GM18520 (cell line): ENCODE results near the gene TCF4.

Experiments used
- ATAC-seq: cut with Tn5 transposase; IDR thresholded peaks from one replicate; pipeline ENCODE4 v1.9.1; 2021; ENCODE audit not compliant: unreplicated experiment

TCF4 gene

DNA sequence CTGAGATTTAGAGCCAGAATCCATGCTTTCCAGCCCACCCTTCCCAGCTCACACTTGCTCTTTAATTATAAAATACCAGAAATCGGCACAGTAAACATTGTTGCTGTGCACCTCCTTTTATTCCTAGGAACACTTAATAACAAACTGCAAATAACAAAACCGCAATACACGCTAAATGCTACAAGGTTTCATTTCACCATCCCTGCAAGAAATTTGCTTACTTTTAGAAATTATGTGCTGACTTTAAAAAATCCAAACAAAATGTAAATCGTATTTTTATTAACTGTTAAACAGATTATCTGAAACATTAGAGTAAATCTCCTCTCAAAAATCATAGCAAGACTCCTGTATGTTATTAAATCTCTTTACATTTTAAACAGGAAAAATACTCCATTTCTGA, 79.3 kb downstream of the TCF4 start:
- ATAC-seq: no peak

DNA sequence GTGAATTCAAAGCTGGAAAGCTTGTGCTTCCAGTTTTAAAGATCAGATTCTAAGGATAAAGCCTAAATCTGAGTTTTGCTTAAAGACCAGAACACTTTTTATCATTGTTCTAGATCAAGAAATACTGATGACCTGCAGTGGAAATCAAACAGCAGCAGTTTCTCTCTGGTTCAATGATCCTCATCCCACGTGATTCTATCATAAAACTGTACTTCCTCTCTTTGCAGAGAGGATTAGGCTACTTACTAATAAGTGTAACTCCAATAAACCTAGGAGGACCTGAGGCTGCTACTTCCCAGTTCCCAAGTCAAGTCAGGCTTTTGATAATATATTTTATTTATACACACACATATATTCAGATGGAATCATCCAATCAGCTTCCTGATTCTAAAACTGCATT, 81.9 kb downstream of the TCF4 start:
- no peak for ATAC-seq

DNA sequence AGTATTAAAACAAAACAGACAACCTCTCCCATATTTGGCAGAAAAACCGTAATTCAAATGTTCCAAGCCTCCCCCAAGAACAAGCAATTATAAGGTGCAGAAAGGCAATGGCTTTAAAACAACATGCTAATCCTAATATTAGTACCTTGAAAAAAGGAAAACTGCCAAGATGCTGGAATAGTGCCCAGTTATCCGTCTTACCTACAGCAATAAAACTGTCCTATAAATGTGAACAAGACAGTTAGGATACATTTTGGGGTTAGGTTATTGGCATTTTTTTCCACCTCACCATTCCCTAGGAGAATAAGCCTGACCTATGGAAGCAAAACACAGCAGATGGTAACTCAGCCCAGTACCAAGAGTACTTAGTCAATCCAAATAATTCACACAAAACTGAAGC, 83.2 kb downstream of the TCF4 start:
- ATAC-seq: no peak

DNA sequence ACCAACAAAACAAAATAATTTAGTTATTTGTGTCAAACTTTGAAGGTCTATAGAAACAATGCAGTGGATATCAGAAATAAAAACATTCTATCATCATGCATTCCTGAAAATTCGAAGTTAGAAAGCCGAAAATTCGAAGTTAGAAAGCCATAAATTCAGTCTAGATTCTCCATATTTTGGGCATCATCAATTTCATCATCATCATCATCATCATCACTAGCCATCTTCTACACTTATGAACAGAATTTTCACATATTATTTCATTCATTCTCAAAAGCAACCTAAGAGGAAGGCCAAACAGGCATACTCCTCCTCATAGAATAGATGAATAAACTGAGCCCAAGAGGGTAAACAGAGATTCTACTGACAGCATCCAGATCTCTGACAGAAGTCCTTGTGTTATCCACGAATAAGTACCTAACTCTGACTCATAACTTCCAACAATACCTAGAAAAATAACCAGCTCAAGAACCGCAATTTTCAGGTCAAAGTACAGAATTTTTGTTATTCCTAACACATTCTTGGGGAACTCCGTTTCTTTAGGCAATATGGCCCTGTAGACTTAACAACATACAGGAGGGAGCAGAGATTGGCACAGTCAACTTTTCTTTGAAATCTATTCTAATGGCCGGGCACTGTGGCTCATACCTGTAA, 84.7 kb downstream of the TCF4 start:
- no peak for ATAC-seq

DNA sequence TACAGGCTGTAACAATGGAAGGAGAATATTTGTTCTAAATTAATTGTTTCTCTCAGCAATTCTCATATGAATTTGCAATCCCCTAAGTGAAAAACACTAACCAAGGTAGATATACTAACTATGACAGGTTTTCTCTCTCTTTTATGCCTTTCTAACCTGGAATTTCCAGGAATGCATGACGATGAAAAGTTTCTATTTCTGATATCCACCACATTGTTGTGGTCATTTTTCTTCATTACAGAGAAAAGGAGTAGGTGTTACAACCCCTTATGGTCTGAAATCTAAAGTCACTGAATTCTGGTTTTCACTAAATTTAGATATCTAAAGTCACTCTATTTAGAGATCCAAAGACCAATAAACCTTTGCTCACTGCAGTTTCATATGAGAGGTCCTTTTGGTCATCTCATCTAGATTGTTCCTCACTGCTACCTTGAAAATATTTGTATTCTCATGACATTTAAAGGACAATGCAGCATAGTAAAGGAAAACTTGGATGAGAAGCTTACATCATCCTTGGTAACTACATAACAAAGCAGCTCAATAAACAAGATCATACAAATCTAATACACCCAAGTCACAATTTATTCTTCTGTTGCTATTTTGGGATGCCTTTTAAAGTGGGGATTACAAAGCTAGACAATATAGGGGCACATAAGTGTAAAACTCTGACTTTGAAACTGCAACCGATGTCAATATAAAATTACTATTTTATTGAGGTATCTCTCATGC, 85.8 kb downstream of the TCF4 start:
- ATAC-seq: no peak

DNA sequence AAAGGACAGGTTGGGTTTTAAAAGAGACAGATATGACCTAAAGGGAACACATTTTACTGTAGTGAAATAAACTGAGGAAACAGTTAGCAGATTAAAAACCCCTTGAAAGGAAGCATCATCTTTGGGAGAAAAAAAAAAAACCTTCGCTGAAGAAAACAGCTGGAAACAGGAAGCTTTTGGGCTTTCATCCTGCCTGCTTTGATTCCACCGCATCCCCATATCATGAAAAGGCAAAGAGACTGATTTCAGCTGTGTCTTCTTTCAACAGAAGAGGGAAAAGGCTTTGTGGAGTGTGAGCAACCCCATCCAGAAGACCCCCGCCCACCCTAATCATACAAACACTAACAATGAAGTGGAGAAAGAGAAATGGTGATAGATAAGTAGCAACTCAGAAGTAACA, 86.4 kb downstream of the TCF4 start:
- ATAC-seq: no peak

DNA sequence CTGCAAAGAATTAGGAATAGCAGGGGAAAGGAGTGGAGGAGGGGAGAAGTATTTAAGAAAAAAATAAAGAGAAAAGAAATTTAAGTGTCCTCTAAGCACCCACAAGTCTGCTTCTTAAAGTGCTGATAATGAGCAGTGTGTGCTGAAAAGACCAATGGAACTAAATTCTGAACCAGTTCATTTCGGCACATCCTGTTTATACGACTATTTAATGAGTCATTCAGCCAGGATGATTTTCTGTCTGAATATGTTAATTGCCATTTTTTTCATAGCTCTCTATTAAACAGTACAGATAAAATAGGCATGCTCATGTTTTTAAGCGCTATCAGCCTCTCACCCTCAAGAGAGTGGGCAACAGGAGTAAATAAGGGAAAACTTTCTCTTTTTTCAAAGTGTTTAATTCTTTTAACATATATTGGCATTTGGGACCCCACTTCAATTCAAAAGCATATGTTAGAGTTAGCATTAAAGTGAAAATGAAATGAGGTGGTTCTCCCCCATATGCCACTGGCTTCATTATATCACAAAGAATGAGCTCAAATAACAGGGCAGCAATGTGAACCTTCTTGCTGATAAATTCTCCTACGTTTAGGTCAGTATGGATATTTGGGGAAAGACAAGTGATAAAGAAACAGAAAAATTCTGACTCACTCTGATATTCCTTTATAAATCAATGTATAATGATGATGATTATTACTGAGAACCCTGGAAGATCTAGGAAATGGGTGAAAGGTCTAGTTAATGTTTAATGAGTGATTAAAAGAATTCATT, 87.5 kb downstream of the TCF4 start:
- ATAC-seq: no peak

DNA sequence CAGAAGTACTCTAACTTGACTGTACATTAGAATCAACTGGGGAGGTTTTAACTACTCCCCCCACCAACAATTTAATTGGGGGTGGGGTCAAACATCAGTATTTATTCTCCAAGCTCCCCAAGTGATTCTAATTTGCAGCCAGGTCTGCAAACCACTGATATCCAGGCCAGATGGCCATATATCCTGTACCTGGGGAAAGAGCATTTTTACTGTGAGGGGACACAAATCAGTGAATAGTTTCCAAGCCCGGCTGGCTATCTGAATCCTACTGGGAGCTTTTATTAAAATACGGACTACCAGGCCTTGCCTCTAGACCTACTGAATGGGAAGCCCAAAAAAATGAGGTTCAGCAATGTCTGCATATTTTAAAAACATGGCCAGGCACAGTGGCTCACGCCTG, 88.5 kb downstream of the TCF4 start:
- ATAC-seq: no peak

DNA sequence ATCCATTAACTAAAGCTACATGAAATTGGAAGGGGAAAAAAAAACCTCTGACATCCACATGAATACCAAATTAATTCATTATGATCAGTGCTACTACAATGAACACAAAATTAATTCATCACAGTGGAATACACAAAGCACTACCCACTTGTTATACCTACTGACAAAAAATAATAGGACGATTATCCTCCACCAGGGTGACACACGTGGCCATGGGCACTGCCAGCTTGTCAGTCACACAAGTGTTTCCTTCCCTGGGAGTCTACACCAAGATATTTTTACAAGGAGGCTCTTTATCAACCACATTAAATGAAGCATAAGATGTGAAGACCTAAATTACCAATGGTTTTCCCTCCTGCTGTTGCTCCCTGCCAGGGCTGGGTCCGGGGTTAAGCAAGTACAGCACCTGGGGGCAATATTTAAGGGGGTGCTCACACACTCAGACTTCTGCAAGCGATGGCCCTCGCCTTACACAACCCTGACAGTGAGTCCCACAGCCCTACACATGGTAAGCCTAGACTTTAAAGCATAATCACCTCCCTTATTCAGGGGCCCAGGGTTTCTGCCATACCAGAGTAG, 90.1 kb downstream of the TCF4 start:
- no peak for ATAC-seq

DNA sequence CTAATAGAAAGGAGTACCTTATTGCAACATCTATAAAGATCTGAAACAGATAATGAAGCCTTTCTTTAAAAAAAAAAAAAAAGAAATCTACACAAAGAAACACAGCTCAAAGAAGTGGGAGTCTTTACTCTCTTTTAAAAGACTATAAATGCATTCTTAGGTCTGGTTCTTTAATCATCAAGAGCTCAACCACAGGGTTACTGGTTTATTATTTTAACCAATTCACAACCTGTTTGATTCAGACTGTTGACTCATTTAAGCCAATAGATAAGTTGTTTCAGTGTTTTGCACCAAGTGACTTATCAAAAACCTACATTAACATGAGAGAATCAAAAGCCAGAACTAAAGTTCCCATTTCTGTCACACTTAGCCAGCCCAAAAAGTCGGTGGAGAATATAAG, 93.1 kb downstream of the TCF4 start:
- ATAC-seq: no peak

DNA sequence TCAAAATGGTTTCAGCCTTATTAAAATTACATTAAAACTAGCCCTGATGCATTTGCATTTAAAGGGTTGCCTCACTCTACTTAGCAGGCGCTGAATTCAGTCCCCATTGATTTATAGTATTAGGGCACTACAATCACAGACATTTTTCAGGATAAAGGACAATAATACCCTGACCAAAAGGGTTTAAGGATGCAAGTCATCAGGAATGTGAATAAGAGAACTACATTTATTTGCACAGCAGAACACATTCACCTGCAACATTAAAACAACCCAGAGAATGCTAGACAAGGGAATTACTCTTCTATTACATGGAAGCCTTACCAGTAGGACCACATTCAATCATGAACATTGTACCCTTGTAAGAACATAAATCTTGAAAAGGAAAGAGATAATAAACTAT, 93.6 kb downstream of the TCF4 start:
- no peak for ATAC-seq

DNA sequence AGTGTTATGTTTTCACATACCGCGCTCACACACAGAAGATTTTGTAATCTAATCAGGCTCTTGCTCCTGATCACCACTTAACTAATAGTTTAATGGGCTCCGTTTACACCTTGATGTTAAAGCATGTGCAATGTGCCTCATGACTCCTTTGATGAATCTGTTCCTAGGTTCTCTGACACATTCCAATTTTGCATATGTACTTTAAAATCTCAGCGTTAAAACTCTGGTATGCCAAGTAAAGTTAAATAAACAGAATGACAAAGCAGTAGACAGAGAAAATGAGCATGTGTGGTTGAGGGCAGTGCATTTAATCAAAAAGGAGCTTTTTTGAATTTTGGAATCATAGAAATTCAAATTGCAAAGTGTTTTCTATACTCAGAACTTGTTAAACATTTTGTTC, 96.4 kb downstream of the TCF4 start:
- no peak for ATAC-seq

DNA sequence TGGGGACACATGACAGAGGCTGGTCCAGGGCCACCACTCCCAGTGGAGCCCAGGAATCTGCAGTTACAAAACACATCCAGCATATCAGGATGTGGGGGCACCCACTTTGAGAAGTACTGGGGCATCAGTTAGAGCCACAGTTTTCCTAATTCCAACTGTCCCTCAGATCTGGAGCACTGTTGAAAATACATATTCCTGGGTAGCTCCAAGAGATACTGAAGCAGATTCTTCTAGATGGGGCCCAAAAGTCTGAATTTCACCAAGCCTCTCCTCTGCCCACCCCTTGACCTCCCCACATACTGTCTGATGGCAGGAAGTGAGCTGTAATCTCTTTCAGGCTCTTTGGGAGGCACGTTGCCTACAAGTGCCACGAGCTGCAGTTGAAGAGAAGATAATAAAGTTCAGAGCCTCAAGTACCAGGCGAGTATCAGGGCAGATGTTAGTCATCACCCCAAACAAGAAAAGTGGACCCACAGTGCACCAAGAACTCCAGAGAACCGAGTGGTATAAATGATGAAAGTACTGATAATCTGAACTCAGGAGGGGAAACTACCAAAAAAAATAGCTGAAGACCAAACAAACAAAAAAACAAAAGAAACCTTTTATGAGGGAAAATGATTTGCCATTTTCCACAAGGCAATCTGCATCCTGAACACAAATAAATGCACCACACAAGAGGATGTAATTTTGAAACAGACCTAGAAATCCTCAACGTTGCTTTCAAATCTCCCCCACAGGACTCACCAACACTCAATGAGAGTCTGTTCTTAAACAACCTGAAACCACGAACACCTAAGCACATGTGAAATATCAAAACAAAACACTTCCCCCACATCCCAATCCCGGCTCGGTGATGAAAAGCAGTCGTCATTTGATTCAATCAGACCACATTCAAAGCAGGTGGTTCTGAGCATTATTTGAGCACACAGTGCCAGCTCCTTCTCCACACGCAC, 98.7 kb downstream of the TCF4 start:
- peak; percentile 87 for ATAC-seq

DNA sequence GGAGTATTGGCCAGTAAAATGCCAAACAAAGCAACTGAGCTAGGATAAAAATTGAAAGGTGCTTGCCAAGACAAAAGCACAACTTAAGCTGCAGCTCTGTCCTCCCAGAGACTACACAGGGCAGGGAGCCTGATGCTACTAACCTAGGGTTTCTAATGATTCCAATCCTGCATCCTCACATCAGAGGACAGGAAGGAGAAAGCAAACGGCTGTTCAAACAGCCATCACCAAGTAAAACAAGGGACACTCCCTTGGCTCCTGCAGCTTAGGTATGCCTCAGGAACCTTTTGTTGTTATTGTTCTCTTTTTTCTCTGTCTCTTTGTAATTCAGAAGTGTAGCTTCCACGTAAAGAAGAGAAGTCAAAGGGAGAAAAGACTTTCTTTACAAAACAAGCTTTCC, 99.5 kb downstream of the TCF4 start:
- ATAC-seq: no peak

DNA sequence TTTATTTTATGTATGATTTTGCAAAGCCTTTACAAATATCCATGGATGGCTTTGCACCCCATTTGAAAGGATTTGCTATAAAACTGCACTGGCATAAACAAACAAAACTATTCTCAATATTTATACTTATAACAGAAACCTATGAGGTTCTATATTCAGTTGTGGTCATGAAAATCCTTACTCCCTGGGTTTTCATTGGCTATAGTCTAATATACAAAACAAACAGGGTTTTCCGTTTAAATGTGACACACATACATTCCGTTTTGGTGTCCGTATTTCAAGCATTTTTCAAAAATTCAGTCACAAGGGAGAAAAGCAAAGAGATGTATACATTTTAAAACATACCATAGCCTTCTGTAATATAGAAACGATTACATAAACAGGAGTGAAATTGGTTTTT, 100.0 kb downstream of the TCF4 start:
- no peak for ATAC-seq

DNA sequence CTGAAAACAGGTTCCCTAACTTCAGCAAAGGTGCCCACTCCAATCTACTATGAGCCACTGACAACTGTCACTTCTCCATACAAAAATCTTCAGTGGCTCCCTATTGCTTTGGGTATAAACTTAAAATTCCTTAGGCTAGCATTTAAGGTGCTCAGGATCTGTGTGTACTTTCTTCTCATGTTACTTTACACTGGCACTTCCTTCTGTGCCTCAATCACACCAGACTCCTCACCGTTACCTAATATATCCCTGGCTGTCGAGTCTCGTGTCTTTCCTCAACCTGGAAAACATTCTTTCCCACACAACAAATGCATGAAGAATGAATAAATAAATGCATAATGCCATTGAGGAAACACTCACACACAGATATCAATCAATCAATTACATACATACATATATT, 101.1 kb downstream of the TCF4 start:
- no peak for ATAC-seq

DNA sequence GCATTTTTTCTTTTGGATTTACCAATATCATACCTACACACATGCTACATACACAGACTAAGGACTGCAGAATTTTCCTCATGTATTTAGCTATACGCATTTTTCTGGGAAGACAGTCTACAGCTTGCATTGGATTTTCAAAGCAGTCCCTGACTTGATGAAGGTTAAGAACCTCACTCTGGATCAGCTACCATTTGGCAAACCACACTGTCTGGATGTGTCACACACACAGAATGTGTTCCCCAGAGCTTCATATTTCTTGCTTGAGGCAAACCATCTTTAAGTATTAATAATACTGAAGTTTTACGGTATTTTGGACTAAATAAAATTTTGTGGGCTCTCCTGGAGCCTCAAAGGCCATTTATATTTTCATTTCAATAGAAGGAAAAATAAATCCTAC, 102.3 kb downstream of the TCF4 start:
- ATAC-seq: no peak

DNA sequence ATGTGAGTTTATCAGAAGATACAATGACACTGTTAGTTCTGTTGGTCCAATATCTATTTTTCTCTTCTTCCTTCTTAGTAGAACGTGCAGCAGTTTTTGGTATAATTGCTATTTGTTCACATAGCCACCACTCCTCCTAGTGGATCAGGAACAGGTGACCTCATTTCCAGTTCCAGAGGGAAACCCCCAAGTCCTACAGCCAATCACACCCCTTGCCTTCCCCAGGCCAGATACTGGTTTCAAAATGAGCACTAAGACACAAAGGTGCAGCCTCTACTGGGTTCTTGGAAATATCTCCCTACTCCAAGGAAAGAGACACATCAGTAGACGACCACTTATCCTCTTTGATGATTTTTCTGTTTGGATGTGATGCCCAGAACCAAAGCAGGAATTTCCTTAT, 103.2 kb downstream of the TCF4 start:
- no peak for ATAC-seq

DNA sequence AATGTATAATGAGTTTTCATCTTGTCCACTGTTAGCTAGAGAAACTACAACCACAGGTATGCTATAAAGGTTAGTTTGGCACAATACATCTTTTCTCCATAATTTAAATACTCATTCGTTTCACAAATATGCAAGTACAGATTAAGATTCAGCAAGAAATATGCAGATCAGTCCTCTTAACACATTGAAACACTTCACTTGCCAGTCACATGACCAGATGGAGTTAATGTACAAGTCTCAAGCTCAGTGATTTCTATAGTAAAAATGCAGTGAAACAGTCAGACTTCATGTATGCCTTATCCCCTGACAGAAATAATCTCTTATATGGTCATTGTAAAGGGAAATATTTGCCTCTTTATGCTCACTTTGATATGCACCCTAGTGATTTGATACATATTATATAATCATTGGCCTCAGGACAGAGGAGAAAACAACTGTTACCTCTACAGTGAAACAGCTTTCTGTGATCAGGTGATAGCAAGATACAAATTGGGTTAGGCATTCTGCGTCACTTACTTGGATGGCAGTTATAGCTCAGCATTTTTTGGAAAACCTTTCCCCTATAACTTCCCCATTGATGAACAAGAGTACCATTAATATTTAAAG, 104.6 kb downstream of the TCF4 start:
- no peak for ATAC-seq

DNA sequence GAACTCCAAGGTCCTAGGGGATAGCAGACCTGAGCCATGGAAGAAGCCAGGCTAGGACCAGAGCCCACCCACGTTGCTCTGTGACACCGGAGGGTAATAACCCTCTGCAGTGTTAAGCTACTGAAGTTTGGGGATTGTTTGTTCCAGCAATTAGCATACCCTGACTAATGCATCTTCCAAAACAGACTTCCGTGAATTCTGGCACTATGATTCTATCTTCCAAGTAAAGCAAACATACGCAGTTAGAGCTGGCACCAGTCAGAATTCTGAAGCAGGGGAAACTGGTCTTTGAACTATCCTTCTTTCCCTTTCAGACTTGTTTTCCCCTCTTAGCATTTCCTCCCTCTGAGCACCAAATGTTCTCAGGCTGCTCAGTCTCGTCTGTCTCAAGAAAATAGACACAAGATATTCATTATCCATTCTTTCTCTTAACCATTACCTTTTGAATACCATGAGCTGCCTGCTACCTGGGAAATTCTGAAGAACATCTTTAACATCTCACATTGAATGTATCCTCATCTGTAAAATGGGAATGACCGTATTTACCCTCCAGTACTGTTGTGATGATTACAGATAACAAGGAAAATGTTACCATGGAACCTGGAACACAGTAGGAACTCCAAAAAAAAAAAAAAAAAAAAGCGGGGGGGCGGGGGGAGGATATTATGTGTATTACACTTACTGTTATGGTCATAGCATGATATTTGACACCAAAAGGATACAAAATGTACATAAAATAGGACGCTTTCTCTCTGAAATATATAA, 108.2 kb downstream of the TCF4 start:
- ATAC-seq: no peak
